BLaER1 treated with 17β-estradiol and CSF1 and Interleukin-3, amounts not matched to agents 10 nM and 100 nM (cell line): ENCODE results near the gene LONP2.
A peak's percentile ranks its signal among the peaks of the same experiment; 100 is the strongest.
"Not testable (repeated sequence)": the region's sequence is repeated elsewhere in the genome, so short reads cannot be mapped to it uniquely, and the experiment has no call there.

Experiments used
- H3K27ac ChIP-seq, 11 experiments: shearing (Covaris generic); formaldehyde crosslinking; 2 replicates each; pipeline ENCODE4 v1.8.1; 2022
- H3K27me3 ChIP-seq, 11 experiments: shearing (Covaris generic); formaldehyde crosslinking; 2 replicates each; pipeline ENCODE4 v1.8.1; 2022
- H3K36me3 ChIP-seq, 11 experiments: shearing (Covaris generic); formaldehyde crosslinking; 2 replicates each; pipeline ENCODE4 v1.8.1; 2022
- H3K4me1 ChIP-seq, 10 experiments: shearing (Covaris generic); formaldehyde crosslinking; 2 replicates each; pipeline ENCODE4 v1.8.1; 2022
- H3K4me2 ChIP-seq, 11 experiments: shearing (Covaris generic); formaldehyde crosslinking; 2 replicates each; pipeline ENCODE4 v1.8.1; 2022
- H3K4me3 ChIP-seq, 10 experiments: shearing (Covaris generic); formaldehyde crosslinking; 2 replicates each; pipeline ENCODE4 v1.8.1; 2022
- H3K9ac ChIP-seq, 11 experiments: shearing (Covaris generic); formaldehyde crosslinking; 2 replicates each; pipeline ENCODE4 v1.8.1; 2022
- H3K9me3 ChIP-seq, 11 experiments: shearing (Covaris generic); formaldehyde crosslinking; replicated peaks in 1 of 11; 2 replicates each; pipeline ENCODE4 v1.8.1; 2022
- H4K20me1 ChIP-seq, 11 experiments: shearing (Covaris generic); formaldehyde crosslinking; 2 replicates each; pipeline ENCODE4 v1.8.1; 2022
- Cebpa-rat ChIP-seq, 11 experiments: shearing (Covaris generic); IDR thresholded peaks; 2 replicates each; pipeline ENCODE4 v1.8.1; 2022

Gene LONP2

GRCh38 chr16:48334325-48334724, 90.2 kb downstream of the LONP2 start:
- peaks cover 64 to 90% (median 78%) of the 10 kb centered on the region in 11 experiments for H3K36me3 ChIP-seq
- TF ChIP-seq Cebpa-rat (IDR thresholded peaks at IDR 0.05) = no peak
- no peak overlapping the region for H3K9ac ChIP-seq
- no peak overlapping the region for H3K4me2 ChIP-seq
- H3K4me3 ChIP-seq = no peak overlapping the region
- H3K9me3 ChIP-seq = no peaks in the 10 kb centered on the region
- H3K4me1 ChIP-seq = peaks cover 0 to 16% (median 10%) of the 10 kb centered on the region in 10 experiments; a peak in 13 of 20 replicates
- H4K20me1 ChIP-seq = peaks cover 0 to 17% (median 0%) of the 10 kb centered on the region in 11 experiments; a peak in 7 of 22 replicates
- no peaks in the 10 kb centered on the region for H3K27me3 ChIP-seq
- H3K27ac ChIP-seq = no peak overlapping the region

GRCh38 chr16:48335961-48336360, 91.9 kb downstream of the LONP2 start:
- no peaks in the 10 kb centered on the region for H3K9me3 ChIP-seq
- no peak overlapping the region for H3K4me3 ChIP-seq
- H3K4me1 ChIP-seq = peaks cover 0 to 5% (median 2%) of the 10 kb centered on the region in 10 experiments; a peak in 13 of 20 replicates
- no peak overlapping the region for H3K27ac ChIP-seq
- H3K9ac ChIP-seq = no peak overlapping the region
- H3K27me3 ChIP-seq = no peaks in the 10 kb centered on the region
- H3K36me3 ChIP-seq = peaks cover 69 to 99% (median 87%) of the 10 kb centered on the region in 11 experiments
- H3K4me2 ChIP-seq = no peak overlapping the region
- peaks cover 0 to 3% (median 0%) of the 10 kb centered on the region in 11 experiments; a peak in 3 of 22 replicates for H4K20me1 ChIP-seq
- TF ChIP-seq Cebpa-rat (IDR thresholded peaks at IDR 0.05) = no peak

DNA sequence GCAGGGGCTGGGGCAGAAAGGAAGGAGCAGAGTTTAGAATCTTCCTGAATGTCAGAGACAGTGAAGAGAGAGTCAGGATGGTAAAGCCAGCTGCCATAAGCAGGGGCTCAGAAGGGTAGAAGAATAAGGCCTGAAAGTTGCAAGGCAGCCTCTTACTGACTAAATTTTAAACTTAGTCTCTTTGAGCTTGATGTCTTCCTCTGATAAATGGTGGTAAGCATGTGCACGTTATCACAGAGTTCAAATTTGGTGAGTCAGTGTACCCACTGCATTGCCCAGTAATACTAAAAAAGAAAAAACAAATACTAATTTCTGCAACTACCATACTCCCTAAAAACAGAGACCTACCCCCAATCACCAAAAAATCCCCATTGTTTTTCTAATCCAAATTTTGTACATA, 96.0 kb downstream of the LONP2 start:
- no peak for TF ChIP-seq Cebpa-rat (IDR thresholded peaks at IDR 0.05)
- H3K9me3 ChIP-seq = no peaks in the 10 kb centered on the region
- no peaks in the 10 kb centered on the region for H3K4me1 ChIP-seq
- H3K27me3 ChIP-seq = no peaks in the 10 kb centered on the region
- no peak overlapping the region for H3K4me2 ChIP-seq
- peaks cover 84 to 100% (median 91%) of the 10 kb centered on the region in 11 experiments for H3K36me3 ChIP-seq
- H4K20me1 ChIP-seq = peaks cover 0 to 18% (median 0%) of the 10 kb centered on the region in 11 experiments; a peak in 1 of 22 replicates
- no peak overlapping the region for H3K4me3 ChIP-seq
- H3K9ac ChIP-seq = no peak overlapping the region
- no peak overlapping the region for H3K27ac ChIP-seq

GRCh38 chr16:48342591-48342990, 98.5 kb downstream of the LONP2 start:
- no peak overlapping the region for H3K4me2 ChIP-seq
- no peak overlapping the region for H3K27ac ChIP-seq
- H4K20me1 ChIP-seq = peaks cover 0 to 29% (median 0%) of the 10 kb centered on the region in 11 experiments; a peak in 1 of 22 replicates
- no peak overlapping the region for H3K9ac ChIP-seq
- H3K4me1 ChIP-seq = no peaks in the 10 kb centered on the region
- no peak for TF ChIP-seq Cebpa-rat (IDR thresholded peaks at IDR 0.05)
- no peaks in the 10 kb centered on the region for H3K27me3 ChIP-seq
- no peaks in the 10 kb centered on the region for H3K9me3 ChIP-seq
- H3K4me3 ChIP-seq = no peak overlapping the region
- H3K36me3 ChIP-seq = peaks cover 65 to 94% (median 79%) of the 10 kb centered on the region in 11 experiments

- Histone ChIP-seq H4K20me1 (peaks cover 0 to 38% (median 5%) of the 10 kb centered on the region in 11 experiments; a peak in 7 of 22 replicates), H3K27ac (no peak overlapping the region), H3K4me3 (no peak overlapping the region), H3K36me3 (peaks cover 68 to 94% (median 78%) of the 10 kb centered on the region in 11 experiments), H3K27me3 (no peaks in the 10 kb centered on the region), H3K4me2 (no peak overlapping the region), H3K4me1 (no peaks in the 10 kb centered on the region), H3K9ac (no peak overlapping the region), H3K9me3 (no peaks in the 10 kb centered on the region)
- no peak; a peak in 1 of 22 replicates for TF ChIP-seq Cebpa-rat (IDR thresholded peaks at IDR 0.05)
Measured at GRCh38 chr16:48347191-48347865, 103.2 kb downstream of the LONP2 start.

DNA sequence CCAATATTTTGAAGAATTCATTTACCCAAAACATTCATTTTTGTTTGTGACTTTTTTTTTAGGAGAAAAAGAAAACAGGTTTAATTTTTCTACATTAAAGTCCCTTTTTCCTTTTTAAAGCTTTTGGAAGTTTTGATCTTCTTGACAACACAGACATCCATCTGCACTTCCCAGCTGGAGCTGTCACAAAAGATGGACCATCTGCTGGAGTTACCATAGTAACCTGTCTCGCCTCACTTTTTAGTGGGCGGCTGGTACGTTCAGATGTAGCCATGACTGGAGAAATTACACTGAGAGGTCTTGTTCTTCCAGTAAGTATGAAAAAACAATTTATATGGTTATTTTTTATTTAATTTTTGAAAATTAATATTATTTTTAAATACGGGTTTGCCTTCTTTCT, 103.9 kb downstream of the LONP2 start:
- no peaks in the 10 kb centered on the region for H3K9me3 ChIP-seq
- H3K4me1 ChIP-seq = peaks cover 0 to 1% (median 0%) of the 10 kb centered on the region in 10 experiments; a peak in 1 of 20 replicates
- no peak overlapping the region for H3K4me2 ChIP-seq
- no peak overlapping the region for H3K27ac ChIP-seq
- peaks cover 0 to 38% (median 10%) of the 10 kb centered on the region in 11 experiments; a peak in 13 of 22 replicates for H4K20me1 ChIP-seq
- no peak for TF ChIP-seq Cebpa-rat (IDR thresholded peaks at IDR 0.05)
- H3K9ac ChIP-seq = no peak overlapping the region
- H3K36me3 ChIP-seq = peaks cover 66 to 94% (median 78%) of the 10 kb centered on the region in 11 experiments
- no peak overlapping the region for H3K4me3 ChIP-seq
- no peaks in the 10 kb centered on the region for H3K27me3 ChIP-seq

GRCh38 chr16:48350736-48351135, 106.6 kb downstream of the LONP2 start:
- TF ChIP-seq Cebpa-rat (IDR thresholded peaks at IDR 0.05) = no peak
- H3K4me3 ChIP-seq = no peak overlapping the region
- no peak overlapping the region for H3K4me2 ChIP-seq
- H3K27me3 ChIP-seq = no peaks in the 10 kb centered on the region
- H3K4me1 ChIP-seq = peaks cover 0 to 17% (median under 1%) of the 10 kb centered on the region in 10 experiments; a peak in 8 of 20 replicates
- no peaks in the 10 kb centered on the region for H3K9me3 ChIP-seq
- H3K36me3 ChIP-seq = peaks cover 63 to 92% (median 80%) of the 10 kb centered on the region in 11 experiments
- H3K27ac ChIP-seq = no peak overlapping the region
- H3K9ac ChIP-seq = no peak overlapping the region
- peaks cover under 1 to 53% (median 20%) of the 10 kb centered on the region in 11 experiments; a peak in 17 of 22 replicates for H4K20me1 ChIP-seq

GRCh38 chr16:48352648-48353390, 108.7 kb downstream of the LONP2 start:
- TF ChIP-seq Cebpa-rat (IDR thresholded peaks at IDR 0.05) = peak in 1 of 11 experiments; percentile 50; a peak in 1 of 22 replicates
- no peak overlapping the region for H3K27ac ChIP-seq
- H3K9ac ChIP-seq = no peak overlapping the region
- H3K4me1 ChIP-seq = peaks cover 17 to 38% (median 20%) of the 10 kb centered on the region in 10 experiments
- H3K27me3 ChIP-seq = no peaks in the 10 kb centered on the region
- H3K36me3 ChIP-seq = peaks cover 57 to 91% (median 78%) of the 10 kb centered on the region in 11 experiments
- no peak overlapping the region for H3K4me3 ChIP-seq
- peaks cover 13 to 63% (median 35%) of the 10 kb centered on the region in 11 experiments; a peak in 19 of 22 replicates for H4K20me1 ChIP-seq
- H3K9me3 ChIP-seq = no peaks in the 10 kb centered on the region
- H3K4me2 ChIP-seq = no peak overlapping the region

DNA sequence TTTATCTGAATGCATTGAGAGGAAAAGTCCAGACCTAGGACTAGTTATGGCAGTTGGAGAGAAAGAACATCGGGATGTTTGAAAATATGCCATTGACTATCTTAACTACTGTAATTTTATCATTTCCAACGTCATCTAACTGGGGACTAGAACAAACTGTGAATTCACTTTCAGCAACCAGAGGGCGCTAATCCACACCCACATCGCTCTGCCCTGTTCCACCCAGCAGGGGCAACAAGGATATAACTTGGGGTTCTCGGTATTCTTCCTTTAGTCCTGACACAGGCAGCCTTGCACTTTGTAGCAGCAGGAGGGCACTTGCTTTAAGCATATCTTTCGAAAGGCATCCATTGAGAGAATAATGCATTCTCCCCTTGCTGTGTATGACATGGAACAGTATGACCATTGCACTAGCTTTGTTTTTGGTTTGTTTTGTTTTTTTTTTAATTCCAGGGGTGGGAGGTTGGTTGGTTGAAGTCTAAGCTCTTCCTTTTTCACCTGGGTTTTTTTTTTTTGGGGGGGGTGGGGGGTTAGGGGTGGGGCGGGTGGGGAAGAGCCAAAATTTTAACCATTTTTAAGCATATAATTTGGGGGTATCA, 109.6 kb downstream of the LONP2 start:
- peaks cover 17 to 46% (median 23%) of the 10 kb centered on the region in 10 experiments for H3K4me1 ChIP-seq
- H3K4me3 ChIP-seq = no peak overlapping the region
- H3K9me3 ChIP-seq = no peaks in the 10 kb centered on the region
- H3K4me2 ChIP-seq = peak overlapping the region in 1 of 11 experiments; percentile 53; a peak in 2 of 22 replicates
- H4K20me1 ChIP-seq = peaks cover 17 to 71% (median 40%) of the 10 kb centered on the region in 11 experiments; a peak in 20 of 22 replicates
- peaks cover 59 to 91% (median 75%) of the 10 kb centered on the region in 11 experiments for H3K36me3 ChIP-seq
- H3K27ac ChIP-seq = no peak overlapping the region
- no peak for TF ChIP-seq Cebpa-rat (IDR thresholded peaks at IDR 0.05)
- no peaks in the 10 kb centered on the region for H3K27me3 ChIP-seq
- no peak overlapping the region for H3K9ac ChIP-seq

DNA sequence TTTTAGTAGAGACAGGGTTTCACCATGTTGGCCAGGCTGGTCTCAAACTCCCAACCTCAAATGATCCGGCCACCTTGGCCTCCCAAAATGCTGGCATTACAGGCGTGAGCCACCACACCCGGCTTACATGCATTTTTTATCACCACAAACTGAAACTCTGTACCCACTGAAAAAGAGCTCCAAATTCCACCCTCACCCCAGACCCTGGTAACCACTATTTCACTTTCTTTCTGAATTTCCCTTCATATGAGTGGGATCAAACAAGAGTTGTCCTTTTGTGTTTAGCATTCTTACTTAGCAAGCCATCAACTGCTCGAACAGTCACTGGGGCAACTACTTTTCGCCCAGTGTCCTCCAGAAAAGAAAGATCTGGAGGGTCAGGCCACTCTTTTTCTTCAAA, 110.3 kb downstream of the LONP2 start:
- Histone ChIP-seq H3K4me1 (peaks cover 17 to 54% (median 23%) of the 10 kb centered on the region in 10 experiments), H3K4me2 (peak overlapping the region in 2 of 11 experiments; percentile 13 to 16; a peak in 1 of 22 replicates), H4K20me1 (peaks cover 17 to 78% (median 47%) of the 10 kb centered on the region in 11 experiments; a peak in 20 of 22 replicates), H3K36me3 (peaks cover 59 to 91% (median 76%) of the 10 kb centered on the region in 11 experiments)
- not testable (repeated sequence) for H3K9ac ChIP-seq, H3K27ac ChIP-seq, H3K9me3 ChIP-seq, H3K27me3 ChIP-seq, H3K4me3 ChIP-seq
